Stimulated activated CD4-positive, alpha-beta T cell treated with anti-CD3 and anti-CD28 coated beads, Interleukin-1b, Interleukin-23, amount 100 ng/mL, for 1 hour (primary cell): ENCODE measurements around the gene CCR6.
"Not testable (repeated sequence)": the region's sequence is repeated elsewhere in the genome, so short reads cannot be mapped to it uniquely, and the experiment has no call there.

ENCODE experiments used
- DNase-seq, 2 donors: peaks; one replicate each; pipeline ENCODE4 v3.0.0-alpha.2; 2020; ENCODE audit warnings: low read depth in 2 of 2

CCR6 gene

GRCh38 chr6:167141667-167142432 lies 19.0 kb downstream of the CCR6 start:
- DNase-seq, result peak in 1 of 2 donors; percentile 11

DNA sequence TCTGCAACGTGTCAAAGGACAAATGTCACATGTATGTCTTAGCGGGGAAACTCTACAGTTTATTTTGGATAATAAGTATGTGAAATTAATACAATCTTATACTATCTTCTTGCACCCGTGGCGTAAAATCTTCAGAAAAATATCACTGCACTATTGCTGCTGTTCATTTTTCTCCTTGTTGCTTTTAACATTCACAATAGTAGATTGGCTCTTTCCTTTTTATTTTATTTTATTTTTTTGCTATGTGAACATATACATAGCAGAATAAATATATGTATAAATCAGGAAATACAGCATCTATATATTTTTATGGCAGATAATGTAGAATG lies 19.5 kb downstream of the CCR6 start:
- DNase-seq, result no peak

- no peak for DNase-seq
Measured at GRCh38 chr6:167143041-167143440, 20.1 kb downstream of the CCR6 start.

- no peak for DNase-seq
Measured at GRCh38 chr6:167145461-167145860, 22.6 kb downstream of the CCR6 start.

- no peak for DNase-seq
Measured at GRCh38 chr6:167146135-167146534, 23.2 kb downstream of the CCR6 start.

- no peak for DNase-seq
Measured at GRCh38 chr6:167146977-167147376, 24.1 kb downstream of the CCR6 start.

DNA sequence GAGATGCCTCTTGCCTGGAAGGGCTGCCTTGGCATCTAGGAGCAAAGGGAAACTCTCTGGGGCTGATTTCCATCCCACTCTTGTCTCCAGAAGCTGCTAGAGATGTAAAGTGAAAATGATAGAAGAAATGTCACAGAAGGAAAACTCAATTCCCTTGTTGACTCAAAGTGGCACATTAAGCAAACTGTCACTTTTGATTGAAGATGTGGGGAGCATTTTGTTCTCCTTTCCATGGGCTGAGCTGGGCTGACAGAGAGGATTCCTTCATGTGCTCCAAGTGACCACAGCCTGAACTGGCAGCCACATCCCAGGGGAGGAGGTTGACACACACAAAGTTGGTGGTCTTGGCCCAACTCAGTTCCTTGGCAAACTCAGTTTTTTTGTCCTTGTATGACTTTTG lies 25.1 kb downstream of the CCR6 start:
- DNase-seq, result no peak

DNA sequence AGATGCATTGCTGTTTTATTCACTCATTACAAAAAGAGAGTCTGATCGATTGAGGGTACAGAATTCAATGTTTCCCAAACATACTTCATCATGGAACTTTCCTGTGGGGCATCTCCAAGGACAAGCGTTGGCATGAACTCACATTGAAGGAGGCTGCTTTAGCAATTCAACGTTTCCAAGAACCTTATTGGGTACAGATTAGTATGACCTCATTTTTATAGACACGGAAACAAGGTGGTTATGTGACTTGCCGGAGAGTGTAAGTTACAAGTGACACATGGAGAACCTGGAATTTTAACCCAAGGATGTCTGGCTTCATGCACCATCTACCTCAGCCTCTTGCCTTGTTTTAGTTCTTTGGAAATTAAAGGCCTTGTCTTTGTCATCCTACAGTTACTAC lies 26.1 kb downstream of the CCR6 start:
- DNase-seq, result no peak

GRCh38 chr6:167150941-167151549 lies 28.1 kb downstream of the CCR6 start:
- no peak for DNase-seq

DNA sequence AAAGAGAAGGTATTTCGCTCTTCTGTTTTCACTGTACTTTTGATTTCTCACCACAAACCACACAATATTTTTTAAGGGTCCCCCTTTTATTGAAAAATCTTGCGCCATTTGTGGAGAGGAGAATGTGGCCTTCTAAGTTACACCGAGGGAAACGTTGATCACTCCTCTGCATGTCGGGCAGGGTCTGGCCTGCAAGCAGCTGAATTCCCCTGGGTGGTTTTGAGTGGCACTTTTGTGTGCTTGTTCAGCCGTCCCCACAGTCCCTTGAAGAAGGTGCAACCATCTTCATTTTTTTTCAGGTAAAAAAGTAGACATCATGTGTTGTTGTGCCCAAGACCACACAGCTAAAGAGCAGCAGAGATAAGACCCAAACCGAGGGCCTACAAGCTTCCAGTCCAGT lies 28.8 kb downstream of the CCR6 start:
- DNase-seq, result no peak

DNA sequence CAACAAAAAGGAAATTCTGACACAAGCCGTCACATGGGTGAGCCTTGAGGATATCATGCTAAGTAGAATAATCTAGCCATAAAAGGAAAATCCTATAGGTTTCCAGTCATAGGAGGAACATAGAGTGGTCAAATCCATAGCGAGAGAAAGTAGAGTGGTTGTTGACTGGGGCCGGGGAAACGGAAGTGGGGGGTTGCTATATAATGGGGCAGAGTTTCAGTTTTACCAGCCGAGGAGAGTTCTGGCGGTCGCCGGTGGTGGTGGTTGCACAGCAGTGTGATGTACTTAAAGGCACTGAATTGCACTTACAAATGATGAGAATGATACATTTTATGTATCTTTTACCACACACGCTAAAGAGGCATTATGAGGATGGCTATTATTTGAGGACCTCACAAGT lies 30.0 kb downstream of the CCR6 start:
- DNase-seq, result no peak

- DNase-seq, result no peak
Measured at GRCh38 chr6:167153521-167153959, 30.6 kb downstream of the CCR6 start.

GRCh38 chr6:167154291-167154690 lies 31.4 kb downstream of the CCR6 start:
- DNase-seq, result no peak

DNA sequence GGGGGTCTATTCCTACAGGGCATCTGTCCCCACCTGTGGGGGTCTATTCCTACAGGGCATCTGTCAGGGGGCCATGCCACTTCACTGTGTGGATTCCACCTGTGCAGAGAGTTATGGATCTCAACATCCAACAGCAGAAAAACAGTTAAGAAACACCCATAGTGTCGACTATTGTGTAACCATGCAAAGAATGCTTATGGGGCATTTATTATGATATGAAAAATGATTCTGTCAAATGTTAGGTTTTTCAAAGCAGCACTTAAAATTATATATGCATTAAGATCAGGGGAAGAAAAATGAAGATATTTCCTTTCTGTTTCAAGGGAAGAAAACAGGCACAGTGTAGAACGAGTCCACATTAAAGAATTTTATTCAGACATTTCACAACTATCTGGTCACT lies 32.0 kb downstream of the CCR6 start:
- DNase-seq, result no peak

- no peak for DNase-seq
Measured at GRCh38 chr6:167157414-167157813, 34.5 kb downstream of the CCR6 start.

DNA sequence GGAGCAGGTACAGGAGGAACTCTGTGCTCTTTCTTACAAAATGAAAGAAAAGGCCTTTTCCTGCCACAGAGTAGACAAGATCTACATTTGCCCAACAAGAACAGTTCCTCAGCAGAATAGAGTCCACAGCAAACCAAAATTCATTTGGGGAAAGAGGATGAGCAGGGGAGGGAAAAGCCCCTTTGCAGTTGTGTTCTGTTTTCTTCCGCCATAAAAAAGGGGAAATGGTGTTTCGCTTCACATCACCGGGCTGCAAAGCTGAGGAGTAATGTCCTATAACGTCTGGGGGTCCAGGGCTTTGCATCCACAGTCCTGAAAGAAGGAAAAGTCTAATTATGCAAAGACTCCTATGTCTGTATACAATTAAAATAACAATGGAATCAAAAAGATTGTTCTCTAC lies 35.0 kb downstream of the CCR6 start, which contains the start of gene GPR31:
Gene GPR31 (minus strand): TSS at position 118 of the 400 bp plus-strand sequence. CDS start 149 bp downstream, outside the sequence.
- no peak for DNase-seq

- no peak for DNase-seq
Measured at GRCh38 chr6:167161851-167162467, 39.1 kb downstream of the CCR6 start.

- DNase-seq, result no peak
Measured at GRCh38 chr6:167162591-167162990, 39.7 kb downstream of the CCR6 start.

DNA sequence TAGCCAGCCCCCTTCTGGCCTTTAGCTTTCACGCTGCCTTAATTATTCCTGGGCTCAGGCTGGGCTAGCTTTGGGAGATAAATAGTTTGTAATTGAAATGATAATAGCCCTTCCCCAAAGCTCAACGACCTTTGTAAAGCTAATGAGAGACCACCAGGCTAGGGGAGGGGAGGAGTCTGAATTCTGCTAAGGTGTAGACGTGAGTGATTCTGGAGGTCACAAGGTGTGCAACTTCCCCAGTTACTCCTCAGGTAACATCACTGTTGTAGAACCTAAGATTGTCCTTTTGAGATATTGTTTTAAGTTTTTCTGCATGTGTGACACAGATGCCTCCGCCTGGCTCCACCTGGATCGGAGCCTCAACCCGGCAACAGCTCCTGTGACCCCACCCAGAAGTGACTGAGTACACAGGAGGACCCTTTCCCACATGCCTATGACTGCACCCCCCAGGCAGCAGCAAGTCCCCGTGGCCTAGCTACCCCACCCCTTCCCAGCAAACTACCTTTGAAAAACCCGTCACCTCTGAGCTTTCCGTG lies 40.6 kb downstream of the CCR6 start:
- DNase-seq, result no peak

GRCh38 chr6:167164261-167164660 lies 41.4 kb downstream of the CCR6 start:
- no peak for DNase-seq

DNA sequence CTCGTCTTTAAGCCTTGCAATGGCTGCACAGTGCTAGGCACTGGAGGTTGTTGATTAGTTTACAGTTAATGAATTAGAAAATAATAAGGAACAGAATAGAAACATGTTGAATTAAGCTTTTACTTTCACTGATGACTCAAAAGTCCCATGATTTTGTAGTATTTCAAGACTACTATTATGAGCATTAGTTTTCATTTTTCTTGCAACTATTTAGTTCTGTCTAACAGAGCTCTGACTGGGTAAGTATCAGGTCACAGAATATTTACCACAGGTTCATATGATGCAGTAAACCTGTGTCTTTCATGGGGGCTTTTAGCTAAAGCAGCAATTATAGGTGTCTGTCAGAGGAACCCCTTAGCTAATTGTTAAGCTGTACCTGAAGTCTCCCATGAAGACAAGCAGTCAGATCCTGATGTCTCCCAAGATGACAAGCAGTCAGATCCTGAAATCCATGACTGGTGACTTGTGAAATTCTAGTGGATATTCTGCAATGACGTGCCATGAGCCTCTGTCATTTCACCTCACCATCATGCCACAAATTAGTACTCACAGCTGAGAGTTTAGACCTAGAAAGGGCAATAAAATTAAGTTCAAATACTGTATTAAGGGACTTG lies 43.1 kb downstream of the CCR6 start:
- DNase-seq, result no peak

DNA sequence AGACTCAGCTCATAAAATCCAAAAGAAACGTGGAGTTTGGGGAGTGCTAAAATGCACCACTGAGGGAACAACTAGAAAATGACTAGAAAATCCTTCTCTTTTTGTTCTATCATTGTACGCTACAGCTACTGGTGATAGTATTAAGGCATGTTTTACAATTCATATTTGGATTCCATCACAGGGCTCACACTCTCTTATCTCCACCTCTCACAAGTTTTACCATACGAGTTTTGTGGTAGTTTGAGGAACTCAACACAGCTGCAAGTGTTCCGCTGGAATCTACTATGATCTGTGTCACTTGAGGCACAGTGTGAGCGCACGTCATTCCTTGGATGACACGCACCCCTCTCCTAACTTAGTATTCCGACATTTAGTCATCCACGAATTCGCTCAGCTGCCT lies 44.8 kb downstream of the CCR6 start:
- not testable (repeated sequence) for DNase-seq
